Stimulated activated CD4-positive, alpha-beta T cell treated with anti-CD3 and anti-CD28 coated beads, TNF-alpha, amount 100 ng/mL, for 48 hours (primary cell): ENCODE measurements around the gene ABHD18.
"Not testable (repeated sequence)": the region's sequence is repeated elsewhere in the genome, so short reads cannot be mapped to it uniquely, and the experiment has no call there.

ENCODE experiments used
- DNase-seq, 3 donors: peaks; one replicate each; pipeline ENCODE4 v3.0.0-alpha.2; 2020; ENCODE audit warnings: low read depth in 3 of 3

Gene ABHD18

DNA sequence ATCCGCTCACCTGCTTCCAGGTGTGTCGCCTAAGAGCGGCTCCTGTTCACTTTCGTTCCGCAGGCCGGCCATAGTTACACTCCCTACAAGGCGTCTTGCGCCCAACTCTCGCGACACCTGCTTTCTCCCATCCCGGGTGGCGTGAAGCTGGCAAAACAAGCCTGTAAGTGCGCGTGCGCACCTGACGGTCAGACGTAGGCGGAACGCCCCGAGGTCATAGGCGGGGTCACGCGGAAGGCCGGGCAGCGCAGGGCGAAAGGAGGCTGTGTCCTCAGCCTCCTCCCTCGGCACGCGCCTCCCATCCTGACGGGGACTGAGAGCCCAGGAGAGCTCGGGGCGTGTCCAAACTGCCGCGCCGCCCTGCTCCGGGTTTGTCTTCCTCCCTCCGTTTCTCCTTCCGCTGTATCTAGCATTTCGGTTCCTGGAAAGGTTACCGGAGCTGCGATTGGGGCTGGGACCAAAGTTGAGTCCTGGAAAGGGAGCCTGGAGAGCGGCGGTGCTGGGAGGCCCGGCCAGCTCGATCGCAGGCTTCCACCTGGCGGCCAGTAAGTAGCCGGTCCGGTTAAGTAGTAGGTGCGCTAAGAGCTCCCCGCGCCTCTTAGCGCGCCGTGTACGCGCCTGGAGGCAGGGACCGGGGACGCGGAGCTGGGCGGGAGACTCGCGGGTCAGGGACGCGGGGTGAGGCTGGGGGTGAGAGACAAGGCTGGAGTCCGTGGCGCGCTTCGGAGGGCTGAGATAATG is at the start of gene ABHD18, which contains the start of gene MFSD8:
Gene ABHD18, plus strand, starts transcription at position 345 of the 741 bp plus-strand sequence. CDS start 17,550 bp downstream, outside the sequence.
Gene MFSD8, minus strand, starts transcription at position 112 of the 741 bp plus-strand sequence. Its CDS starts 40 bp downstream, at position 72.
- peak; percentile 97 to 99 (median 98) for DNase-seq

DNA sequence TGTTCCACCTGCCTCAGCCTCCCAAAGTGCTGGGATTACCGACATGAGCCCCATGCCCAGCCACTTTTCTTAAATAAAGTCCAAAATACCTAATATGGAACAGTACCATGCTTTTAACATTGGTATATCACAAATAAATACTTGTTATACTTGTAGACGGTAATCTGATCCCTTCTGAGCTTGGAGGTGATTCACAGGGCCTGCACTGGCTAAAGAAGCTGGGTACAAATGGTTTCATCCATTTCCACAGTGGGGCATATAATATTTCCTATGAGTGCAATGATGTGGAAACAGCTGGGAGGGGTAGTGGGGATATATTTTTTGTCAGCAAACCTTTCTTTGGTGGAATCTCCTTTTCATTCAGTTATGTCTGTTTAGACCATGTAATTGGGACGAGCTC is 48.7 kb upstream of the ABHD18 start:
- DNase-seq = no peak

DNA sequence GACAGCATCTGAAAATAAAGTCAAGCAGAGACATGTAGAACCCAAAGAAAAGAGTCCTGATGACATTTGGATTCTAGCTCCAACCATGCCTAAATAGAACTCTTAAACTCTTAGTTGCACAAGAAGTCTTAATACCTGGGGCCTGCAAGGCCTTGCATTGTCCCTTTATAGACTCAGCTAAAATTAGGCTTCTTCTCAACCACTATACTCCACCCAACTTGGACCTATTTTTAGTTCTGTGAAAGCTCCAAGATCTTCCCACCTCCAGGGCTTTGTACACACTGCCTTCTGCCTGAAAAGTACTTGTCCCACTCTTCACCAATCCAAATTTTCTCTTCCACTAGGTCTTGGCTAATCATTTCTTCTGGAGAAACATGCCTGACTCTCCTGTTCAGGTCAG is 48.1 kb upstream of the ABHD18 start:
- no peak for DNase-seq

DNA sequence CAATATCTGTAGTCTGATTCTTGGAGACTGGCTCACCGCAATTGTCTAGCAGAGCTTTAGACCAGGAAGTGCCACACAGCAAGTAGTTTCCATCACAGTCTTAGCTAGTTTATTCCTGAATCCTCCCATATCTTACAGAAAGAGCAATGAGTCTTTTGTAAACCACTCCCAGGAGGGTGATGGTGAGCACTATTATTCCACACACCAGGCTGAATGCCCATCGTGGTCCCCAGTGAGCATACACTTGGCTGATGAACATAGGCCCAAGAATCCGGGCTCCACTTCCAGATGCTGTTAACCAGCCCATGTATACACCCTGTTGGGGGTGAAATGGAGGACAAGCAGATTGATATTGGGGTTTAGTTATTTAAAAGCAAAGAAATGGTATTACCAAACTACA is 44.7 kb upstream of the ABHD18 start:
- DNase-seq = no peak

DNA sequence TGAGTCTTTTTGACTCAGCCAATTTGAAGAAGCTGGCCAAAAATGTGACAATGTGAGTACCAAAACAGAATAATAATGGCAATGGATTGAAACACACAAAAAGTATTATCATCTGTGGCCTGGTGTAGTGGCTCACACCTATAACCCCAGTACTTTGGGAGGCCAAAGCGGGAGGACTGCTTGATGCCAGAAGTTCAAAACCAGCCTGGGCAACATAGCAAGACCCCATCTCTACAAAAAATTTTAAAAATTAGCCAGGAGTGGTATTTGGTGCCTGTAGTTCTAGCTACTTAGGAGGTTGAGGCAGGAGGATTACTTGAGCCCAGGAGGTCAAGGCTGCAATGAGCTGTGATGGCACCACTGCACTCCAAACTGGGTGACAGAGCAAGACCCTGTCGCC is 43.0 kb upstream of the ABHD18 start:
- no peak for DNase-seq

DNA sequence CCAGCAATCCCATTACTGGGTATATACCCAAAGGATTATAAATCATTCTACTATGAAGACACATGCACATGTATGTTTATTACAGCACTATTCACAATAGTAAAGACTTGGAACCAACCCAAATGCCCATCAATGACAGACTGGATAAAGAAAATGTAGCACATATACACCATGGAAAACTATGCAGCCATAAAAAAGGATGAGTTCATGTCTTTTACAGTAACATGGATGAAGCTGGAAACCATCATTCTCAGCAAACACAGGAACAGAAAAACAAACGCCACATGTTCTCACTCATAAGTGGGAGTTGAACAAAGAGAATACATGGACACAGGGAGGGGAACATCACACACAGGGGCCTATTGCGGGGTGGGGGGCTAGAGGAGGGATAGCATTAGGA is 39.5 kb upstream of the ABHD18 start:
- not testable (repeated sequence) for DNase-seq

DNA sequence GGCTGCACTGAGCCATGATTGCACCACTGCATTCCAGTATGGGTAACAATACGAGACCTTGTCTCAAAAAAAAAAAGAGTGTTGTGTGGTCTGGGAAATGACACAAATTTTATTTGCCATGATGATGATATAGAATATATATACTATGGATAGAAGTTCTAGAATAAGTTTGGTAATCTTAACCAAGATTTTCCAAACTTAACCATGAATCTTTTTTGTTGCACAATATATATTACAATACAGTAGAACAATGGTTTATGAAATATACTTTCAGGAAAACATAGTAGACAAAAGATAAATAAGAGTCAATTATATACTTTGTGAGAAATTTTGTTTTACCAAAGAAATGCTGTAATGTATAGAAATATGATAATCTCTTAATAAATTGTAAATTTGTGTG is 35.0 kb upstream of the ABHD18 start:
- DNase-seq = no peak

DNA sequence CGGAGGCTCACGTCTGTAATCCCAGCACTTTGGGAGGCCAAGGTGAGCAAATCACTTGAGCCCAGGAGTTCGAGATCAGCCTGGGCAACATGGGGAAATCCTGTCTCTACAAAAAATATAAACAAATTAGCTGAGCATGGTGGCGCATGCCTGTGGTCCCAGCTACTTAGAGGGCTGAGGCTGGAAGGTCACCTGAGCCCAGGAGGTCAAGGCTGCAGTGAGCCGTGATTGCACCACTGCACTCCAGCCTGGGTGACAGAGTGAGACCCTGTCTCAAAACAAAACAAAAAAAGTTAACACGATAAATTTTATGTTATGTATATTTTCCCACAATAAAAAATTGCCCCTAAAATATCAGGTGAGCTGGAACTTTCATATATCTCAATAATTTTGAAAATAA is 33.4 kb upstream of the ABHD18 start:
- DNase-seq = not testable (repeated sequence)

DNA sequence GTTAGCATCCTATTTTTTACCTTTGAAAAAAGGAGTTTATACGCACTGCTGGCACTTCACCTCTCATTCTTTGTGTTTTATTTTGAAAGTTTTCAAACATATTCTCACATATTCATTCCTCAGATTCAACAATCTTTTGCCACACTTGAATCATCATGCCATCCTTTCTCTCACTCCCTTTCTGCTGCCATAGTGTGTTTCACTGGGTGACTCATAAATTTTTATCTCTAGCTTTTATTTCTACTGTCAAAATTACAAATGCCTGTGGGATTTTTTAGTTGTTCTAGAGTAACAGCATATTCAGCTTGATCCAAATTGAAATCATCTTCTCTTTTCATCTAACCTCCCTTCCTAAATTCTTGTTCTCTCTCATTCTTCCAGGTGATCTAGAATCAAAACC is 28.2 kb upstream of the ABHD18 start:
- no peak for DNase-seq

DNA sequence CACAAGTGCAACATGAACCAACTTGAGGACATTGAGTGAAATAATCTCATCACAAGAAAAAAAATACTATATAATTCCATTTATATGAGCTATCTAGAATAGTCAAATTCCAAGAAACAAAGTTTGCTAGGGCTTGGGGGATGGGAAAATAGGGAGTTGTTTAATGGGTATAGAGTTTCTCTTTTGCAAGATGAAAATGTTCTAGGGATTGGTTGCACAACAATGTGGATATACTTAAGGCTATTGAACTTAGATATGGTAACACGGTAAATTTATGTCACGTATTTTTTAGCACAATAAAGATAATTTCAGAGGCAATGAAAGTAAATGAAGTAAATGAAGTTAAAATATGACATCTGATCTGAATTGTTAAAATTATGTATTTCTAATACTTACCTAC is 8.1 kb upstream of the ABHD18 start:
- DNase-seq = no peak

DNA sequence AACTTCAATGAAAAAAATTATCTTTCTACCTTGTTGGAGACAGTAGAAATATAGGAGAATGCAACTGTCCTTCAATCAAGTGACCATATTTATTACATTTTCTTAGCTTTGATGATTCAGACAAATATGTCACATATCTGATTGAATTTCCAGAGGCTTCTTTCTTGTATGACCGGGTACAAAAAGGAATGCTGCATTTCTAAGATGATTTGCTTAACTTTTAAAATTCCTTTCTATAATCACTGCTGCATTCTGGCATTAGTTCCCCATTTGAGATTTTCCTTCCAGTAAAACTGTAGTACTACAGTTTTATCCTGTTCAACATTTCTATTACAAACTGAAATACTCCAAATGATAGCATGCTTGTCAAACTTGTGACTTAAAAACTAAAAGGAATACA is 5.4 kb upstream of the ABHD18 start:
- DNase-seq = no peak

DNA sequence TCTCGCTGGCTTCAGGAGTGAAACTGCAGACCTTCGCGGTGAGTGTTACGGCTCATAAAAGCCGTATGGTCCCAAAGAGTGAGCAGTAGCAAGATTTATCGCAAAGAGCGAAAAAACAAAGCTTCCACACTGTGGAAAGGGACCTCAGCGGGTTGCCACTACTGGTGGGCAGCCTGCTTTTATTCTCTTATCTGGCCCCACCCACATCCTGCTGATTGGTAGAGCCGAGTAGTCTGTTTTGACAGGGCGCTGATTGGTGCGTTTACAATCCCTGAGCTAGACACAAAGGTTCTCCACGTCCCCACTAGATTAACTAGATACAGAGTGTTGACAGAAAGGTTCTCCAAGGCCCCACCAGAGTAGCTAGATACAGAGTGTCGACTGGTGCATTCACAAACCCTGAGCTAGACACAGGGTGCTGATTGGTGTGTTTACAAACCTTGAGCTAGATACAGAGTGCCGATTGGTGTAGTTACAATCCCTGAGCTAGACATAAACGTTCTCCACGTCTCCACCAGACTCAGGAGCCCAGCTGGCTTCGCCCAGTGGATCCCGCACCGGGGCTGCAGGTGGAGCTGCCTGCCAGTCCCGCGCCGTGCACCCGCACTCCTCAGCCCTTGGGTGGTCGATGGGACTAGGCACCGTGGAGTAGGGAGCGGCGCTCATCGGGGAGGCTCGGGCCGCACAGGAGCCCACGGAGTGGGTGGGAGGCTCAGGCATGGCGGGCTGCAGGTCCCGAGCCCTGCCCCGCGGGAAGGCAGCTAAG is 1.4 kb upstream of the ABHD18 start:
- not testable (repeated sequence) for DNase-seq

DNA sequence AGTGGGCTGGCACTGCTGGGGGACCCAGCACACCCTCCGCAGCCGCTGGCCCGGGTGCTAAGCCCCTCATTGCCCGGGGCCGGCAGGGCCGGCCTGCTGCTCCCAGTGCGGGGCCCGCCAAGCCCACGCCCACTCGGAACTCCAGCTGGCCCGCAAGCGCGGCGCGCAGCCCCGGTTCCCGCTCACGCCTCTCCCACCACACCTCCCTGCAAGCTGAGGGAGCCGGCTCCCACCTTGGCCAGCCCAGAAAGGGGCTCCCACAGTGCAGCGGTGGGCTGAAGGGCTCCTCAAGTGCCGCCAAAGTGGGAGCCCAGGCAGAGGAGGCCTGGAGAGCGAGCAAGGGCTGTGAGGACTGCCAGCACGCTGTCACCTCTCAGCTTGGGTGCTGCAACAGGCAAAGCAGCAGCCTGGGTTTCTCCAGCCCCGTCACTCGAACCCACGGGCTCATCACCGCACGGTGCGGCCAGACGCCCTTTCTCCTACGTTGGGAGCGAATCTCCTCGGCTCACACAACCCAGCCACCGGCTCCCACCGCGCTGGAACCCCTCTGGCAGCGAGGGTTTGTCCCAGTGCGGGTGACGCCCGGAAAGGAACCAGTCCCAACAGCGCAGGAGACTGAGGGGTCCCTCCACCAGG is 662 bp upstream of the ABHD18 start:
- peak in 2 of 3 donors; percentile 5 to 11 for DNase-seq

DNA sequence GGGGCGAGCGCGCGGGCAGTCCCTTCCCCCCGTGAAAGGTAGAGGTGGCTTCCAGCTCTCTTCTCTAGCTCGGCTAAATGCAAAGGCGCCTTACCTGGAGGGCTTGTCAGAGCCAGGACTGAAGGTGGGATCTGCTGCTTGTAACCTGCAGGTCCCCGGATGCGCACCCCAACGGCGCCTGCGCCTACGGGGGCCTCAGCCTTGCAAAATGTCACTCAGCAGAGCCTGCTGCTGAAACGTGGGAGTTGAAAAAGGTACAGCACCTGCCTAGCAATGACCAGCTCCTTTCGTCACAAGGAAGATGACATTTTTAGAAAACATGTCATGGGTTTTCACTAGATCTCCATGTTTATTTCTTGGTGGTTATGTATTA is 583 bp downstream of the ABHD18 start:
- peak; percentile 39 to 64 (median 57) for DNase-seq

DNA sequence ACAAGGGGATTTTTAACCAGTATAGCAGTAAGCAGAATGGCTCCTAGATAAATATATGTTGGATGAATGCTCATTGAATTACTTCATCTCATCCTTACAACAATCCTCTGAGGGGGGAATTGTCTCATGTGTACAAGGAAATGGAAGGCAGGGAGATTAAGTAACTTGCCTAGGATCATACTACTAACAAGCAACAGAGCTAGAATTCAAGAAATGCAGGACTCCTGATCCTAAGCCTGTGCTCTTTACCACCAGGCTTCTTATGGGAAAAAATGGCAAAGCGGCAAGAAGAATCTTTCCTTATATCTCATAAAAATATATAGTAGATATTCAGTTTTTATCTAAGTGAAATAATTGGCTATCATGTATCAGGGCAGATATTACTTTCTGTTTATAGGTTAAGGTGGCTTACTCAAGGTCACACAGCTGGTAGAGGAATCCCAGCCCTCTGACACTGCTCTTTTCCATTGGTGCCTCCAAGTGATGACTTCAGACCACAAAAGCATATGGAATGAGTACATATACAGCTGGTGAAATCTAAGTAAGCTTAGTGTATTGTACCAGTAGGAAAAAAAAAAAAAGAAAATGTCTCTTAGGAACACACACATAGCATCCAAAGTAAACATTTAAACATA is 2.1 kb downstream of the ABHD18 start:
- DNase-seq = no peak

DNA sequence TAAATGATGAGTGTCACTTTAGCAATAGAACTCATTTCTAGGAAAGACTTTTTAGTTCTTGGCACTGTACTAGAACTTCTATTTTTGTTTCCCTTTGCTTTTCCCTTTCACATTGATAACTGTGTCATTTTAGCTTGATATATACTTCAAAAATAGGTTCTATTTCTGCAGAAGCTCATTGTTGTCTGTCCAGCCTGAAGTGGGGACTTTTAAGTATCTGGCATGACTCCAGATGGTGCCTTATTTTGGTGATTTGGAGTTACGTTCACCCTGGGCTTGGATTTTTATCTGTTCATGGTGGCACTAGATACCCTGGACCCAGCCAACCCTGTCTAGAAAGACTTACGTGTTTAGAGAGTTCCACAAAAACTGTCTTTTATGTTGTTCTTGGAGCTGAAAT is 3.4 kb downstream of the ABHD18 start:
- DNase-seq = no peak

DNA sequence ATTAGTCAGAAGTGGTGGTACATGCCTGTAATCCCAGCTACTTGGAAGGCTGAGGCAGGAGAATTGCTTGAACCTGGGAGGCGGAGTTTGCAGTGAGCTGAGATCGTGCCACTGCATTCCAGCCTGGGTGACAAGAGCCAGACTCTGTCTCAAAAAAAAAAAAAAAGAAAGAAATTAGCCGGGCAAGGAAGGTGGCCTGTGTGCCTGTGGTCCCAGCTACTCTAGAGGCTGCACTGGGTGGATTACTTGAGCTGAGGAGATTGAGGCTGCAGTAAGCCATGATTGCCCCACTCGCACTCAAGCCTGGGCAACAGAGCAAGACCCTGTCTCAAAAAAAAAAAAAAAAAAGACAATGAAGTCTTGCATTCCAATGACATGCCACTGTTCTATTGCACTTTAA is 5.7 kb downstream of the ABHD18 start:
- not testable (repeated sequence) for DNase-seq

DNA sequence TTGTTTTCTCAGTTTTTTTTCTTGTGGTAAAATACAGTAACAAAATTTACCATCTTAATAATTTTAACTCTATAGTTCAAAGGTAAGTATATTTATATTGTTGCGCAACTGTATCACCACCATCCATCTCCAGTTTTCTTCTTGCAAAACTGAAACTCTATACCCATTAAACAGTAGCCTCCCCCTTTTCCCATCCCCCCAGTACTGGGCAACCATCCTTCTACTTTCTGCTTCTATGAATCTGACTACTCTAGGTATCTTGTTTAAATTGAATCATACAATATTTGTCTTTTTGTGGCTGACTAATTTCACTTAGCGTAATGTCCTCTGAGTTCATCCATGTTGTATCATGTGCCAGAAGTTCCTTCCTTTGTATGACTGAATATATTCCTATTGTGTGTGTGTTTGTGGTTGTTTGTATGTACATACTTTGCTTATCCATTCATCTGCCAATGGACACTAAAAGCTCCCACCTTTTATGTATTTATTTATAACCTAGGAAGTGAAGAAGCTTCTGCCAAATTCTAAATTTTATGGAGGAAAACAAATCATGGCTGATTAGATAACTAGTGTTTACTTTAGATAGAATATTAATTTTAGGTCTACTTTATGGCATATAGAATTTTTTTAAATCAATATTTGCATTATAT is 10.0 kb downstream of the ABHD18 start:
- DNase-seq = no peak

DNA sequence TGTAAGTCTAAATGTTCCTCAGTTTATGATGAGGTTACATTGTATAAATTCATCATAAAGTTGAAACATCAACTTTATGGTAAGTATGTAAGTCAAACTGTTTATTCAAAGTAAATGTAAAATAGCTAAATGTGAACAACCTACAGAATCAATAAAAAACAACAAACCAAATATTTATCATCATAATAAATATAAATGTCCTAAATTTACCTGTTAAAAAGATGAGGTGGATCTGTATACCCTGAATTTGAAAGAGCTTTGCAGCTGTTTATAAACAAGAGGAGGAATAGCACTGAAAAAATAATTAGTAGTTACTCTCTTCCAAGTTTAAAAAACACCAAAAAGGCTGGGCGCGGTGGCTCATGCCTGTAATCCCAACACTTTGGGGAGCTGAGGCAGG is 13.7 kb downstream of the ABHD18 start:
- no peak for DNase-seq

DNA sequence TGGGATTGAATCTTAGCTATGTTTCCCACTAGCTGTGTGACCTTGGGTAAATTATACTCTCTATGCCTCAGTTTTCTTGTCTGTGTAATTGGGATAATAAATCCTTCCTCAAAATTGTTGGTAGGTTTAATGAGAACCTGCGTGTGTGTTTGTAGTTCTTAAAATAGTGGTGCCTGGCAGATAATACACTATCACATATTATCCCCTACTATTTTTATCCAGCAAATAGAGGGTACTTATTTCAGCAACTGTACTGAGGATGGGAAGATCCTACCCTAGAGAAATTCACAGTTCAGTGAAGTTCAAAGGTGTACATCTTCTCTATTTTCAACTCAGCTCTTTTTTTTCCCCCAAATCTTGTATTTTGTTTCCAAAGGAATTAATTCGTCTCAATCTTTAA is 17.2 kb downstream of the ABHD18 start:
- DNase-seq = no peak

DNA sequence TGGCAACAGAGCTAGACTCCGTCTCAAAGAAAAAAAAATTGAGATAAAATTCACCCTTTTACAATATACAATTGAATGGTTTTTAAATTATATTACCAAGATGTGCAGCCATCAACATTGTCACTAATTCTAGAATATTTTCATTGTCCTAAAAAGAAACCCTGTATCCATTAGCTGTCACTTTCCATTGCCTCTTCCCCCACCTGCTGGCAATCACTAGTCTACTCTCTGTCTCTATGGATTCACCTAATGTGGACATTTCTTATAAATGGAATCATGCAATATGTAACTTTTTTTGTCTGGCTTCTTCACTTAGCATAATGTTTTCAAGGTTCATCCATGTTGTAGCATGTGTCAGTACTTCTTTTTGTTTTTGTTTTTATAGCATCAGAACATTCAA is 20.8 kb downstream of the ABHD18 start:
- no peak for DNase-seq

DNA sequence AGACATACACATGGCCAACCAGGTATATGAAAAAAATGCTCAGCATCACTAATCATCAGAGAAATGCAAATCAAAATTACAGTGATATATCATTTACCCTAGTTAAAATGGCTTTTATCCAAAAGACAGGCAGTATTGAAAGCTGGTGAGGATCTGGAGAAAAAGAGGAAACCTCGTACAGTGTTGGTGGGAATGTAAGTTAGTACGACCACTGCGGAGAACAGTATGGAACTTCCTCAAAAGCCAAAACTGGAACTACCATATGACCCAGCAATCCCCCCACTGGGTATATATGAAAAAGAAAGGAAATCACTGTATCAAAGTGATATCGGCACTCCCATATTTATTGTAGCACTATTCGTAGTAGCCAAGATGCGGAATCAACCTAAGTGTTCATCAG is 23.4 kb downstream of the ABHD18 start:
- DNase-seq = no peak
